H1 (cell line): Measurements from ENCODE around the gene TBC1D22A. TPM values are rescaled to one million over a fixed set of nuclear protein-coding genes. Genes with fewer than 3 reads are reported as not detected.

Experiments used
- CTCF ChIA-PET: fragments of 300-600 bp; sonication (Branson Sonifier 250); formaldehyde crosslinking; loops from one replicate; lab custom pipeline; 2021; ENCODE audit not compliant: partially characterized antibody; lab: Charles Lee
- POLR2A ChIA-PET: fragments of 300-600 bp; sonication (Branson Sonifier 250); formaldehyde crosslinking; loops from one replicate; lab custom pipeline; 2021; ENCODE audit warnings: inconsistent platforms; ENCODE audit not compliant: partially characterized antibody; lab: Charles Lee
- DNase-seq, 2 experiments: peaks; one replicate each; pipeline versions ENCODE4 v3.0.0 to v3.0.0-alpha.2; 2010 to 2022; ENCODE audit warnings: low spot score in 2 of 2, low read depth in 1 of 2, mixed read lengths in 1 of 2
- FAIRE-seq: peaks from 2 replicates; lab custom pipeline; 2011; peaks lifted over from hg19 to GRCh38; lab: Jason Lieb, UNC
- H2AFZ ChIP-seq: 2 replicates; pipeline ENCODE4 v1.8.1; 2012; ENCODE audit warnings: low read length, inconsistent platforms
- H2AK5ac ChIP-seq: 2 replicates; pipeline ENCODE4 v1.6.1; 2013; ENCODE audit warnings: low read depth, low read length
- H2BK120ac ChIP-seq: replicated peaks from 2 replicates; pipeline ENCODE3; 2013; ENCODE audit warnings: low read depth, low read length, inconsistent platforms
- H2BK12ac ChIP-seq: 2 replicates; pipeline ENCODE4 v1.6.1; 2013; ENCODE audit warnings: low read depth, low read length
- H2BK15ac ChIP-seq: 2 replicates; pipeline ENCODE4 v1.6.1; 2013; ENCODE audit warnings: low read length
- H2BK20ac ChIP-seq: 2 replicates; pipeline ENCODE4 v1.6.1; 2013; ENCODE audit warnings: low read length
- H2BK5ac ChIP-seq: 2 replicates; pipeline ENCODE4 v1.6.1; 2013; ENCODE audit warnings: low read depth, low read length
- H3K14ac ChIP-seq: 2 replicates; pipeline ENCODE4 v1.6.1; 2013; ENCODE audit warnings: inconsistent platforms; ENCODE audit not compliant: insufficient read length
- H3K18ac ChIP-seq: 2 replicates; pipeline ENCODE4 v1.6.1; 2013; ENCODE audit warnings: low read length; ENCODE audit errors: extremely low read depth
- H3K23ac ChIP-seq: 2 replicates; pipeline ENCODE4 v1.6.1; 2013; ENCODE audit warnings: inconsistent platforms; ENCODE audit not compliant: insufficient read length
- H3K23me2 ChIP-seq: 2 replicates; pipeline ENCODE4 v1.6.1; 2013; ENCODE audit warnings: low read depth, low read length
- H3K27ac ChIP-seq: 2 replicates; pipeline ENCODE4 v1.6.1; 2011; ENCODE audit warnings: low read depth, low read length, inconsistent platforms
- H3K27me3 ChIP-seq, 4 experiments: replicated peaks in 1 of 4; 1 replicate in 1 of 4; 2 replicates in 3 of 4; pipeline versions ENCODE4 v1.6.1 to v1.8.1; 2011 to 2013; ENCODE audit warnings: low read length in 3 of 4, mild to moderate bottlenecking in 3 of 4, inconsistent platforms in 2 of 4, mixed read lengths in 2 of 4, moderate library complexity in 1 of 4; ENCODE audit not compliant: control insufficient read depth in 3 of 4, insufficient read depth in 3 of 4; ENCODE audit errors: extremely low read depth in 1 of 4
- H3K36me3 ChIP-seq, 4 experiments: 2 replicates each; pipeline versions ENCODE4 v1.6.1 to v1.8.1; 2011 to 2013; ENCODE audit warnings: mild to moderate bottlenecking in 4 of 4, low read length in 3 of 4, moderate library complexity in 2 of 4, control low read depth in 1 of 4, inconsistent platforms in 1 of 4; ENCODE audit not compliant: insufficient read depth in 4 of 4, control insufficient read depth in 2 of 4
- H3K4ac ChIP-seq: replicated peaks from 2 replicates; pipeline ENCODE3; 2013; ENCODE audit warnings: low read length, low read depth, mixed read lengths, inconsistent platforms; ENCODE audit not compliant: insufficient read length
- H3K4me1 ChIP-seq, 4 experiments: replicated peaks in 1 of 4; 1 replicate in 1 of 4; 2 replicates in 3 of 4; pipeline versions ENCODE4 v1.6.1 to v1.8.1; 2011 to 2013; ENCODE audit warnings: low read length in 3 of 4, inconsistent platforms in 2 of 4, mixed read lengths in 1 of 4; ENCODE audit not compliant: insufficient read depth in 4 of 4, control insufficient read depth in 3 of 4
- H3K4me2 ChIP-seq, 2 experiments: 2 replicates each; pipeline versions ENCODE4 v1.6.1 to v1.8.1; 2011 to 2013; ENCODE audit warnings: low read depth in 2 of 2, low read length in 2 of 2, control low read depth in 1 of 2, inconsistent platforms in 1 of 2, mild to moderate bottlenecking in 1 of 2; ENCODE audit not compliant: insufficient read depth in 1 of 2
- H3K4me3 ChIP-seq, 4 experiments: fragments of 200-600, 300-600 bp in 1 of 4; sonication (generic), shearing (Covaris generic), sonication (Bioruptor Twin) in 1 of 4; 2 replicates each; pipeline versions ENCODE4 v1.5.1 to v1.8.1; 2011 to 2016; ENCODE audit warnings: low read length in 4 of 4, low read depth in 3 of 4, control low read depth in 2 of 4, inconsistent platforms in 2 of 4, mild to moderate bottlenecking in 2 of 4, mixed read lengths in 1 of 4, moderate library complexity in 1 of 4; ENCODE audit not compliant: insufficient read depth in 2 of 4; ENCODE audit errors: extremely low read depth in 1 of 4
- H3K56ac ChIP-seq: replicated peaks from 2 replicates; pipeline ENCODE3; 2013; ENCODE audit warnings: low read depth, mild to moderate bottlenecking, mixed read lengths, low read length, inconsistent platforms; ENCODE audit not compliant: insufficient read length
- H3K79me1 ChIP-seq: 2 replicates; pipeline ENCODE4 v1.6.1; 2013; ENCODE audit warnings: low read depth, low read length, control low read depth
- H3K79me2 ChIP-seq, 2 experiments: 2 replicates each; pipeline versions ENCODE4 v1.6.1 to v1.8.1; 2012 to 2013; ENCODE audit warnings: low read length in 2 of 2, mild to moderate bottlenecking in 2 of 2, inconsistent platforms in 1 of 2; ENCODE audit not compliant: insufficient read depth in 2 of 2, control insufficient read depth in 1 of 2
- H3K9ac ChIP-seq, 4 experiments: replicated peaks in 1 of 4; 1 replicate in 1 of 4; 2 replicates in 3 of 4; pipeline versions ENCODE4 v1.6.1 to v1.8.1; 2011 to 2013; ENCODE audit warnings: low read depth in 3 of 4, low read length in 3 of 4, control low read depth in 2 of 4, mild to moderate bottlenecking in 2 of 4, moderate library complexity in 2 of 4, inconsistent platforms in 1 of 4; ENCODE audit errors: extremely low read depth in 1 of 4
- H3K9me3 ChIP-seq, 2 experiments: 2 replicates each; pipeline versions ENCODE4 v1.6.1 to v1.8.1; 2012 to 2013; ENCODE audit warnings: mild to moderate bottlenecking in 2 of 2, moderate library complexity in 2 of 2, control low read depth in 1 of 2, inconsistent platforms in 1 of 2, low read depth in 1 of 2, low read length in 1 of 2, mixed read lengths in 1 of 2; ENCODE audit not compliant: insufficient read depth in 2 of 2
- H4K20me1 ChIP-seq, 2 experiments: replicated peaks in 1 of 2; 2 replicates each; pipeline versions ENCODE3 to v1.8.1; 2011 to 2013; ENCODE audit warnings: inconsistent platforms in 2 of 2, low read length in 2 of 2, mild to moderate bottlenecking in 1 of 2; ENCODE audit not compliant: insufficient read depth in 2 of 2, control insufficient read depth in 1 of 2
- H4K5ac ChIP-seq: 2 replicates; pipeline ENCODE4 v1.6.1; 2013; ENCODE audit warnings: low read length, low read depth, mixed read lengths, inconsistent platforms; ENCODE audit not compliant: insufficient read length
- H4K8ac ChIP-seq: 2 replicates; pipeline ENCODE4 v1.8.0; 2013; ENCODE audit warnings: mild to moderate bottlenecking, moderate library complexity, low read length, inconsistent platforms; ENCODE audit not compliant: insufficient read depth; ENCODE audit errors: extremely low read depth
- H4K91ac ChIP-seq: replicated peaks from 2 replicates; pipeline ENCODE3; 2013; ENCODE audit warnings: low read length, mixed read lengths, inconsistent platforms; ENCODE audit not compliant: insufficient read length
- BRCA1 ChIP-seq: IDR thresholded peaks from 2 replicates; pipeline ENCODE4 v1.6.1; 2012; ENCODE audit warnings: low read depth, low read length, improper control_type of control experiment
- MAFK ChIP-seq: IDR thresholded peaks from 2 replicates; pipeline ENCODE4 v1.6.1; 2012; ENCODE audit warnings: low read depth, mild to moderate bottlenecking, improper control_type of control experiment, low read length
- RNF2 ChIP-seq: fragments of 200-900, 300-1000 bp; sonication (generic); IDR thresholded peaks from 2 replicates; pipeline ENCODE4 v1.7.1; 2016; ENCODE audit warnings: borderline replicate concordance, low read depth, mild to moderate bottlenecking, antibody characterized with exemption, low read length; ENCODE audit not compliant: poor library complexity, severe bottlenecking; ENCODE audit errors: missing control alignments
- SP2 ChIP-seq: IDR thresholded peaks from 2 replicates; pipeline ENCODE4 v1.6.1; 2012; ENCODE audit warnings: mild to moderate bottlenecking, low read length, inconsistent platforms
- TBP ChIP-seq: IDR thresholded peaks from 2 replicates; pipeline ENCODE4 v1.6.1; 2011; ENCODE audit warnings: low read depth, low read length, improper control_type of control experiment
- TEAD4 ChIP-seq: IDR thresholded peaks from 2 replicates; pipeline ENCODE4 v1.6.1; 2012; ENCODE audit warnings: low read depth, low read length, inconsistent platforms, mixed read lengths
- WGBS, 2 experiments: shearing (Covaris generic) in 1 of 2; methylation state at CpG; one replicate each; pipeline versions ENCODE4 v1.1.6 to v1.1.7; 2013 to 2015; ENCODE audit warnings: low lambda C conversion rate in 2 of 2, mixed read lengths in 2 of 2, inconsistent platforms in 1 of 2, low coverage in 1 of 2, missing lambda C conversion rate in 1 of 2; ENCODE audit not compliant: insufficient replicate concordance in 2 of 2, insufficient coverage in 1 of 2, insufficient read length in 1 of 2; ENCODE audit errors: extremely low coverage in 1 of 2, missing lambda C conversion rate in 1 of 2; 5-methylcytosine and 5-hydroxymethylcytosine counted together
- polyA plus RNA-seq, 7 experiments: library from polyadenylated mRNA; depleted of rRNA in 3 of 7; stranded (reverse) in 5 of 7; unstranded in 2 of 7; fragments of >200 nt in 5 of 7; fragments of 200-250 nt in 2 of 7; gene quantifications; 1 replicate in 5 of 7; 2 replicates in 1 of 7; 4 replicates in 1 of 7; pipeline versions ENCODE4 v1.2.1 to v1.2.3, GENCODE V29; 2011 to 2013; ENCODE audit warnings: missing spikeins in 2 of 7, mixed read lengths in 2 of 7
- total RNA-seq: library from RNA; stranded (reverse); fragmentation: NEBNext Ultra II Directional; extraction: Animal tissue kit (Norgen Biotek cat#: 25700); gene quantifications from 2 replicates; pipeline ENCODE4 v1.2.1, GENCODE V29; 2021

The TBC1D22A gene
- total and polyA plus RNA-seq, 2 of the 8 experiments (the other 6 are each of a cell fraction or from before 2014, with no cell fraction given), result 11.9 to 18.4 TPM

DNA sequence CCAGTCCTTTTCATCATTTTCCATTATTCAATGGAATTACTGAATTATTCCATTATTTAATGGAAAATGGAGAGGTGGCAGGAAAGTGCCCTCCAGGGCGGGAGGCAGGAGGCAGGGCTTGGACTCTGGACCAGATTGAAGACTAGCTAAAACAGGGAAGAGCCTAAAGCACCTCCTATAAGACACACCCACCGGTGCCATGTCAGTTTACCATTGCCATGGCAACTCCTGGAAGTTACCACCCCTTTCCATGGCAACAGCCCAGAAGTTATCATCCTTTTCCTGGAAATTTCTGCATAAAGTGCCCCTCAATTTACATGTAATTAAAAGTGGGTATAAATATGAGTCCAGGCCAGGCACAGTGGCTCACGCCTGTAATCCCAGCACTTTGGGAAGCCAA is 443.7 kb downstream of the TBC1D22A start:
- H3K14ac ChIP-seq, result no peak overlapping the region
- no peaks in the 10 kb centered on the region for H3K79me1 ChIP-seq
- DNase-seq (no peak), FAIRE-seq (no peak)
- H4K91ac ChIP-seq, result no peak overlapping the region
- no peaks in the 10 kb centered on the region for H3K23me2 ChIP-seq
- H3K56ac ChIP-seq, result no peak overlapping the region
- 92% methylated on average over 3 of the region's 3 CpGs; no CpG with 5 or more reads in 1 of the 2 experiments for WGBS, 2 experiments
- H2BK5ac ChIP-seq, result no peak overlapping the region
- POLR2A ChIA-PET, result no interaction called here
- TF ChIP-seq TEAD4 (no peak), TBP (no peak), MAFK (no peak), SP2 (no peak), BRCA1 (no peak), RNF2 (no peak)
- H2BK120ac ChIP-seq, result no peak overlapping the region
- no peak overlapping the region for H3K4ac ChIP-seq
- no peak overlapping the region for H3K4me3 ChIP-seq
- H4K5ac ChIP-seq, result no peak overlapping the region
- H3K27ac ChIP-seq, result no peak overlapping the region
- no peak overlapping the region for H2BK12ac ChIP-seq
- H3K4me2 ChIP-seq, result no peak overlapping the region
- H3K36me3 ChIP-seq, result no peaks in the 10 kb centered on the region
- H3K9me3 ChIP-seq, result peaks cover 86 to 99% of the 10 kb centered on the region in 2 experiments
- no peaks in the 10 kb centered on the region for H4K20me1 ChIP-seq
- H3K27me3 ChIP-seq, result no peaks in the 10 kb centered on the region
- H4K8ac ChIP-seq, result no peak overlapping the region
- no peak overlapping the region for H2BK15ac ChIP-seq
- no peak overlapping the region for H2BK20ac ChIP-seq
- CTCF ChIA-PET, result no interaction called here
- no peak overlapping the region for H3K23ac ChIP-seq
- H3K18ac ChIP-seq, result no peak overlapping the region
- H3K79me2 ChIP-seq, result no peaks in the 10 kb centered on the region
- no peak overlapping the region for H2AFZ ChIP-seq
- H2AK5ac ChIP-seq, result no peak overlapping the region
- H3K4me1 ChIP-seq, result no peaks in the 10 kb centered on the region
- no peak overlapping the region for H3K9ac ChIP-seq
